Prostate gland (tissue), 2 donors: ENCODE measurements around the gene MAPK6.
"Not testable (repeated sequence)": the region's sequence is repeated elsewhere in the genome, so short reads cannot be mapped to it uniquely, and the experiment has no call there.

Experiments
- POLR2A ChIP-seq: fragments of 450-650 bp; IDR thresholded peaks from one replicate; pipeline ENCODE4 v1.6.1; 2016; ENCODE audit warnings: antibody characterized with exemption, mild to moderate bottlenecking
- TF ChIP-seq, protein P1 (sequence below), 4 experiments: fragments of 200-600 bp in 2 of 4; fragments of 450-650 bp in 2 of 4; sonication (generic) in 2 of 4; IDR thresholded peaks; 1 replicate in 3 of 4; 2 replicates in 1 of 4; pipeline ENCODE4 v1.5.1; 2016 to 2019; ENCODE audit warnings: antibody characterized with exemption in 4 of 4, mild to moderate bottlenecking in 2 of 4, moderate library complexity in 2 of 4

DNA sequence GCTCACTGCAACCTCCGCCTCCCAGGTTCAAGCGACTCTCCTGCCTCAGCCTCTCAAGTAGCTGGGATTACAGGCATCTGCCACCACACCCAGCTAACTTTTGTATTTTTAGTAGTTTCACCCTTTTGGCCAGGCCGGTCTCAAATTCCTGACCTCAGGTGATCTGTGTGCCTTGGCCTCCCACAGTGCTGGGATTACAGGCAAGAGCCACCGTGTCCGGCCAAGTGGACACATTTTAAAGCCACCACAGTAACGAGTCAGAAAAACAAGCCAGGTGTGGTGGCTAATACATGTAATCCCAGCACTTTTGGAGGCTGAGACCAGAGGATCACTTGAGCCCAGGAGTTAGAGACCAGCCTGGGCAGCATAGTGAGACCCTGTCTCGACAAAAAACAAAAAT lies 35.8 kb downstream of the MAPK6 start:
- not testable (repeated sequence) for TF ChIP-seq POLR2A
- TF ChIP-seq, protein P1, sequence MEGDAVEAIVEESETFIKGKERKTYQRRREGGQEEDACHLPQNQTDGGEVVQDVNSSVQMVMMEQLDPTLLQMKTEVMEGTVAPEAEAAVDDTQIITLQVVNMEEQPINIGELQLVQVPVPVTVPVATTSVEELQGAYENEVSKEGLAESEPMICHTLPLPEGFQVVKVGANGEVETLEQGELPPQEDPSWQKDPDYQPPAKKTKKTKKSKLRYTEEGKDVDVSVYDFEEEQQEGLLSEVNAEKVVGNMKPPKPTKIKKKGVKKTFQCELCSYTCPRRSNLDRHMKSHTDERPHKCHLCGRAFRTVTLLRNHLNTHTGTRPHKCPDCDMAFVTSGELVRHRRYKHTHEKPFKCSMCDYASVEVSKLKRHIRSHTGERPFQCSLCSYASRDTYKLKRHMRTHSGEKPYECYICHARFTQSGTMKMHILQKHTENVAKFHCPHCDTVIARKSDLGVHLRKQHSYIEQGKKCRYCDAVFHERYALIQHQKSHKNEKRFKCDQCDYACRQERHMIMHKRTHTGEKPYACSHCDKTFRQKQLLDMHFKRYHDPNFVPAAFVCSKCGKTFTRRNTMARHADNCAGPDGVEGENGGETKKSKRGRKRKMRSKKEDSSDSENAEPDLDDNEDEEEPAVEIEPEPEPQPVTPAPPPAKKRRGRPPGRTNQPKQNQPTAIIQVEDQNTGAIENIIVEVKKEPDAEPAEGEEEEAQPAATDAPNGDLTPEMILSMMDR (IDR thresholded peaks at IDR 0.05) = not testable (repeated sequence)
